ENCODE data around the gene SERINC3.
A peak's percentile ranks its signal among the peaks of the same experiment; 100 is the strongest.

Gene SERINC3

GRCh38 chr20:44532259-44532980, 10.6 kb upstream of the SERINC3 start:
- DNase-seq (ENCODE audit: low spot score): no peak

- no peak for DNase-seq (ENCODE audit: low spot score)
These were observed 6.4 kb upstream of the SERINC3 start for GRCh38 chr20:44528309-44528708.

- DNase-seq (ENCODE audit: low spot score): no peak
These were observed 5.9 kb upstream of the SERINC3 start for GRCh38 chr20:44527716-44528199.

GRCh38 chr20:44526129-44526528, 4.3 kb upstream of the SERINC3 start:
- DNase-seq (ENCODE audit: low spot score): no peak

GRCh38 chr20:44523746-44524145, 1.9 kb upstream of the SERINC3 start:
- no peak for DNase-seq (ENCODE audit: low spot score)

GRCh38 chr20:44522841-44523240, 971 bp upstream of the SERINC3 start:
- DNase-seq (ENCODE audit: low spot score): no peak

GRCh38 chr20:44520881-44521280, 989 bp downstream of the SERINC3 start:
- no peak for DNase-seq (ENCODE audit: low spot score)

- DNase-seq (ENCODE audit: low spot score): no peak
These were observed 3.6 kb downstream of the SERINC3 start for GRCh38 chr20:44518248-44518647.

- DNase-seq (ENCODE audit: low spot score): no peak
These were observed 4.4 kb downstream of the SERINC3 start for GRCh38 chr20:44517454-44517853.

GRCh38 chr20:44516491-44516890, 5.4 kb downstream of the SERINC3 start:
- DNase-seq (ENCODE audit: low spot score): no peak

- no peak for DNase-seq (ENCODE audit: low spot score)
These were observed 8.0 kb downstream of the SERINC3 start for GRCh38 chr20:44513871-44514270.

GRCh38 chr20:44509762-44510161, 12.1 kb downstream of the SERINC3 start:
- no peak for DNase-seq (ENCODE audit: low spot score)

DNA sequence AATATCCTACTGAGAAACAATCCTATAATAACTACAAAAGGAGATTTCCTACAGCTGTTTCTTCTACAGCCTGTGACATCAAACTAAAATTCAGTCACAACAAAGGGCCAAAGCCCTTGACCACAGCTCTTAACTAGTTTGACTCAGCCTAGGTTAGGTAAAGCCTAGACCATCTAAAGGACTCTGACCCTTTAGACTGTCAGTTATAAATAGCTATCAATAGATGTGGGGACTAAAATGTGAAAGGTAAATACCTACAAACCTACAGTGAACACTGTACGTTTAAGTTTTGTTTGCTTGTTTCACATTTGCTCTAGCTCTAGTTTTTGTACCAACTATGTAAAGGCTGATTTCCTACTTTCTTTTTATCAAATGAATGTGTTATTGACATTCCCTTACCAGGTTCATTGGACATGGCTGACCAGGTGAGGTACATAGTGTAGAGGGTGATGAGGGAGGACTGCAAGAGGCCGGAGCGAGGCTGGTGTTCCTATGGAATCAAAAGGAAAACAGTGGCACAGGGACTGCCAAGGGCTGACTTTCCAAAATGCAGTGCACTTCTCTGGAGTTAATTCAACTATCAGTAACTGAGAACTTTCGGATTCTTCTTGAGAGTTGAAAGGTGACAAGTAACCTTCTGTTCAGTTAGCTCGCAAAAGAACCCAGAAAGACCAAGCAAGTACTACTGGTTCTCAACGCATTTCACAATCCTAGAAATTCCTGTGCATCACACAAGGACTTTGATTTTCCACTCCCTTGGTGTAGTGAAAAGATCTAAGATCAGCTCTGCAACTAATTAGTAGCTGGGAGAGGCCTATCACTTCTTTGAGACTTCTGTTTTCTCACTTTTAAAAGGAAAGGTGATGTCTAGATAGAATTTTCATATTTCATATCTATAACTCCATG, 17.2 kb downstream of the SERINC3 start:
- no peak for DNase-seq (ENCODE audit: low spot score)

- no peak for DNase-seq (ENCODE audit: low spot score)
These were observed 18.9 kb downstream of the SERINC3 start for GRCh38 chr20:44502968-44503367.

DNA sequence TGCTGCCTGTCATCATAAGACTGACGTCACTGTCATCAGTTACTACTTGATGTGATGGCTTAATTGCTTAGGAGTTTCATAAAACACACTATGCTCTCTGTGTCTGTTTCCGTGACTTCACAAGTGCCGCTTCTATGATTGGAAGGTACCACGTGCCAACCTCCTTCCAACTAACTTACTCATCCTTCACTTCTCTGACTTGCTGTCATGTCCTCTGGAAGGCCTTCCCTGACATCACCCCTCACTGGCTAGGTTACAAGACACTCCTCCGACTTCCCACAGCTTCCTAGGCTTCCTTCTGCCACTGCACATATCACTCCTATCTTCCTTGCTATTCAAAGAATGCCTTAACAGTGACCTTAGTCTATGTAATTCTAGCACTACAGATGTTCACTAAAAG, 20.4 kb downstream of the SERINC3 start:
- no peak for DNase-seq (ENCODE audit: low spot score)

DNA sequence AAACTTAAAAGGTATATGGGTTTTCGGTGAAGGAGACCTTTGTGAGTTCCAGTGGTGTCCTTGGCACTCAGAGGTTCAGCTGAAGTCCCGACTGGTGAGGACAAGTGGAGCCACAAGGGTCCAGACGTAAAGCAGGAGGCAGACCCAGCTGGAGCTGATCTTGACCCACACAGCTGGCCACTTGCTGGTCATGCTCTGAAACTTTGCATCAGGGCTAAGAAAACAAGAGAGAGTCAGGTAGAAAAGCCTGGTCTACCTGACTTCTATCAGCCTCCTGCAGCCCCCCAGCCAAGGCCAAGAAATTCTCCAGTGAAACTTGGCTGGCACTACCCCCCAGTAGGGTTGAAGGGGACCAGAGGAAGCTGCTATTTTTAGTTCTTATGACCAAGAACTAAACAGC, 21.6 kb downstream of the SERINC3 start:
- no peak for DNase-seq (ENCODE audit: low spot score)

GRCh38 chr20:44497761-44498160, 24.1 kb downstream of the SERINC3 start:
- DNase-seq (ENCODE audit: low spot score): no peak

GRCh38 chr20:44496976-44497375, 24.9 kb downstream of the SERINC3 start:
- no peak for DNase-seq (ENCODE audit: low spot score)

GRCh38 chr20:44495802-44496481, 25.9 kb downstream of the SERINC3 start:
- peak; percentile 62 for DNase-seq (ENCODE audit: low spot score)

GRCh38 chr20:44495257-44495656, 26.6 kb downstream of the SERINC3 start:
- peak; percentile 14 for DNase-seq (ENCODE audit: low spot score)

DNA sequence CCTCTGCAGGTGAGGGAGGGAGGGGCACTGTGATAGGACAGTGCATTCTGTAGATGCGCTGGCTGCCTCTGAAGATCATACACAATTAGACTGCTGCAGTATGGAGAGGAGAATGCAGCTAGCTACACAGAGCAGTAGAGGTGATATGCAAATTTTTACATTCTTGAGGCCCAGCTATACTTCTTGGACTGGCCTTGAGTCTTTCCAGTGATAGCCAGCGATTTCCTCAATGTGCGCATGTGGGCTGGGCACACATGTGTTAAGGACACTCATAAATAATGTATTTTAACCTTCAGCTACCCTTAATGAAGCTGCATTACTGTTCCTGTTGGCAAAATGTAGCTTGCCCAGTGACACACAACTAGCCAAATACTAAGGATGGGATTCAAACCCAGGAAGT, 27.2 kb downstream of the SERINC3 start:
- DNase-seq (ENCODE audit: low spot score): no peak

DNA sequence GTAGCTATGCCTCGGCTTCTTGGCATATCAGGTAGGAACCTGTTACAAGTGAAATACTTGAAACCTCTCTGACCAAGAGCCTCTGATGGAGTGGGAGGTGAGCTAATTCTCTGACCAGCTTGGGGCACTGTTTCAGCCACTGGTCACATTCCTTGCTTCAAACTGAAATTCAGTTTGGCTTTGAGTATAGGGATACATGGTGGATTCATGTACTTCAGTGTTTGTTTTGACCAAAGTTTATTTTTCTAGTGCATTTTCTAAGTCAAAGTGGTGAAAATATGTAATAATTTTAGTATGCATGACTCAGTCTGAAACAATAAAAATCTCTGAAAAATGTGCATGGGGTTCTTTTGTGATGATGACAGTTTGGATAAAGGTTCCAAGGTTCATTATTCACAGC, 27.6 kb downstream of the SERINC3 start:
- DNase-seq (ENCODE audit: low spot score): no peak
